Type B pancreatic cell (in vitro differentiated cells): Measurements from ENCODE around the gene ARHGEF12. TPM values are rescaled to one million over a fixed set of nuclear protein-coding genes. Genes with fewer than 3 reads are reported as not detected.

Experiments
- DNase-seq: peaks from one replicate; pipeline ENCODE4 v3.0.0; 2021; ENCODE audit warnings: mixed read lengths; ENCODE audit not compliant: unreplicated experiment; ENCODE audit errors: extremely low spot score
- H3K27ac Mint-ChIP-seq: 2 replicates; pipeline ENCODE4 v1.8.0; 2021; ENCODE audit warnings: mild to moderate bottlenecking, mixed read lengths
- H3K27me3 Mint-ChIP-seq: 2 replicates; pipeline ENCODE4 v1.8.0; 2021; ENCODE audit warnings: mixed read lengths
- H3K36me3 Mint-ChIP-seq: 2 replicates; pipeline ENCODE4 v1.8.0; 2021; ENCODE audit warnings: mixed read lengths
- H3K4me1 Mint-ChIP-seq: one replicate; pipeline ENCODE4 v1.8.0; 2021; ENCODE audit warnings: mixed read lengths; ENCODE audit not compliant: unreplicated experiment
- H3K4me3 Mint-ChIP-seq: 2 replicates; pipeline ENCODE4 v1.8.0; 2021; ENCODE audit warnings: mild to moderate bottlenecking, mixed read lengths
- H3K9me3 Mint-ChIP-seq: 2 replicates; pipeline ENCODE4 v1.8.0; 2021; ENCODE audit warnings: mixed read lengths
- CTCF ChIP-seq: fragments of 200-600 bp; sonication (generic); conservative IDR thresholded peaks from 2 replicates; pipeline ENCODE4 v1.5.0; 2021; ENCODE audit warnings: antibody characterized with exemption, mild to moderate bottlenecking
- total RNA-seq: library from RNA; stranded (reverse); gene quantifications from 2 replicates; pipeline ENCODE4 v1.2.1, GENCODE V29; 2021; ENCODE audit warnings: low replicate concordance

ARHGEF12 gene
- total RNA-seq, 1 donor from 2014 or later, result 73.8 TPM

- H3K4me3 Mint-ChIP-seq, result no peak overlapping the region
- peaks cover 10% of the 10 kb centered on the region for H3K4me1 Mint-ChIP-seq
- no peak overlapping the region for H3K27ac Mint-ChIP-seq
- peaks cover 54% of the 10 kb centered on the region for H3K27me3 Mint-ChIP-seq
- no peaks in the 10 kb centered on the region for H3K9me3 Mint-ChIP-seq
- no peak for DNase-seq
- H3K36me3 Mint-ChIP-seq, result no peaks in the 10 kb centered on the region
- no peak for TF ChIP-seq CTCF
Measured at GRCh38 chr11:120520091-120520822, 184.0 kb downstream of the ARHGEF12 start.

- no peak for TF ChIP-seq CTCF
- H3K9me3 Mint-ChIP-seq, result no peaks in the 10 kb centered on the region
Measured at GRCh38 chr11:120521176-120521575, 185.0 kb downstream of the ARHGEF12 start.

GRCh38 chr11:120522021-120522420, 185.8 kb downstream of the ARHGEF12 start:
- Mint-ChIP-seq H3K4me3 (no peak overlapping the region), H3K4me1 (peaks cover 4% of the 10 kb centered on the region), H3K36me3 (no peaks in the 10 kb centered on the region), H3K27ac (no peak overlapping the region), H3K27me3 (peaks cover 42% of the 10 kb centered on the region), H3K9me3 (no peaks in the 10 kb centered on the region)
- TF ChIP-seq CTCF, result no peak
- DNase-seq, result no peak

More at GRCh38 chr11:120521176-120521575, 185.0 kb downstream of the ARHGEF12 start:
- DNase-seq, result no peak
- H3K4me1 Mint-ChIP-seq, result peaks cover 8% of the 10 kb centered on the region
- no peak overlapping the region for H3K4me3 Mint-ChIP-seq
- H3K36me3 Mint-ChIP-seq, result no peaks in the 10 kb centered on the region
- H3K27me3 Mint-ChIP-seq, result peaks cover 50% of the 10 kb centered on the region
- H3K27ac Mint-ChIP-seq, result no peak overlapping the region

GRCh38 chr11:120522736-120523135, 186.5 kb downstream of the ARHGEF12 start:
- Mint-ChIP-seq H3K9me3 (no peaks in the 10 kb centered on the region), H3K4me3 (no peak overlapping the region), H3K27ac (no peak overlapping the region), H3K36me3 (no peaks in the 10 kb centered on the region), H3K27me3 (peaks cover 36% of the 10 kb centered on the region), H3K4me1 (peaks cover 4% of the 10 kb centered on the region)
- no peak for TF ChIP-seq CTCF
- no peak for DNase-seq

GRCh38 chr11:120523196-120523595, 187.0 kb downstream of the ARHGEF12 start:
- Mint-ChIP-seq H3K4me1 (peaks cover 4% of the 10 kb centered on the region), H3K27me3 (peaks cover 32% of the 10 kb centered on the region), H3K36me3 (no peaks in the 10 kb centered on the region), H3K27ac (no peak overlapping the region), H3K9me3 (no peaks in the 10 kb centered on the region), H3K4me3 (no peak overlapping the region)
- DNase-seq, result no peak
- no peak for TF ChIP-seq CTCF
